ENCODE measurements around the gene EFNA4.

EFNA4 gene

DNA sequence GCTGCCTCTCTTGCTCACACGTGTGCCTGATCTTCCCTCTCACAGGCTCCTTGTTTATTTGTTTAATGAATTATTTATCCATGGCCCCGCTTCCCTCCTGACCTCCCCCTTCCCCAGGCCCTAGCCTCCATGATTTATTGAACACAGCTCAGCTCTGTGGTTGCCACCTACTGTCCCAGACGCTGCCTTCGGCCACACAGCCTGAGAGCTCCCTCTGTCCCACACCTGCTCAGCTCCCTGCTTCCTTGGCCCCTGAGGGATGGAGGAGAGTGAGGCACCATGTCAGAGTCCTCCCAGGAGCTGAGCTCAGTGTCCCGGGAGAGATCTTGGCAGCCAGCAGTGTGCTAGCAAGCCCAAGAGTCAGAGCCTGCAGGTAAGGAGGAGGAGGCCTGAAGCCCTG is 12.0 kb downstream of the EFNA4 start:
- no peak for DNase-seq (ENCODE audit: low read depth)

DNA sequence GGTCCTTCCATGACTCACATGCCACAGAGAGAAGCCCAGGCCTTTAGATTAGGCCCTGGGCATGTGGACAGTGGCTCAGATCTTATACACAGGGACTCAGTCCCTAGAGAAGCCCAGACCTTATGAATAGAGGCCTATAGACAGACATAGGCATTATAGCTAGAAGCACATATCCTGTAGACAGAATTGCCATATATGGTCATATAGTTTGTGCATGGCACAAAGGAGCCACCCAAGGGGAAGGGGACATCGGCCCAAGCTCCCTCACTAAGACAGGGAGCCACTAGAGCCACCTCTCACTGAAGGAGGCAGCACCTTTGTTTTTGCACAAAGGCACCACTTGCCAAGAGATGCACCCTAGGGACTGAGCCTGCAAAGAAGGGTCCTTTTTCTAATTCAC is 12.8 kb downstream of the EFNA4 start:
- no peak for DNase-seq (ENCODE audit: low read depth)

DNA sequence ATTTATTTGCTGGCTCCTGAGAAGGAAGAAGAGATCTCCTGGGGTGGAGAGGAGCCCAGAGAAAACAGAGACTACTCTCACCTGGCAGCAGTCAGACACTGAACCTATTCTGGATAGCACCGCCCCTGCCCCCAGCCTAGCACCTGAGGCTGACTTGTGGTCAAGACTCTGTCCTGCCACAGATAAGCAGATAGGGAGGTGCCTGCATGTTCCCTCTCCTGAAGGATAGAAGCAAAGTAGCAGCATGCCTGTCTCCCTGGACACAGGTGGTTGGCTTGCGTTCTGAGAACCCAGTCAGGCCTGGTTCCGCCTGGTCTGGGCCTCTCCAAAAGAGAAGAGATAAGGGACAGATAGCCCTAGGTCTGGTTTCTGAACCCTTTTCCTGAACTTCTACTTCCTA is 13.8 kb downstream of the EFNA4 start:
- DNase-seq (ENCODE audit: low read depth) = no peak

DNA sequence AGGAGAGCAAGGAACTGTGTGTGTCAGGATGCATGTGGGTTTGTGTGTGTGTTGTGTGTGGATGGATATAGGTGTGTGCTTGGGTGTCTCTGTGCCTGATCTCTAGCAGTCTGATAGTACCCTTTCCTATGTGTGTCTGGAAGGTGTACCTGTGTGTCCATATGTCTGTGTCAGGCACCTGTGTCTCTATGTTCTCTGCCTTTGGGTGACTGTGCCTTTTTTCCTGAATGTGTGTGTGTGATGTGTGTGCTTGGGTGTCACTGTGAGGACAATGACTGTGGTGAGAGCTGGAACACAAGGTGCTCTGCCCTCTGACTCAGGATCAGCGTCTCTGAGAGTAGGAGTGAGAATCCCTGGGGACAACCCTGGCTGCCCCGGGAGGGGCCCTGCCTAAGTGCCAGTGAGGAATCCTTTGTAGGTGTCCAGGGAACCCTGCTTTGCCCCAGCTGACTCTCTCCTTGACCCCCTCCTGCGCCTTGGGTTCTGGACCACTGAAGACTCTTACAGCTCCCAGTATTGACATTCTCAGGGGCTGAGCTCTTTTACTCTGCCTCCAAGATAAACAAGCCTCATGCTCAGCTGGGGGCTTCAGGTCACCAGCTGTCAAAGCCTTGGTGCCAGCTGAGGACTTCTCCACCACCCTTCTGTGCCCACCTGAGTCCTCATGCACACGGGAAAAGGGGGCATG is 14.4 kb downstream of the EFNA4 start:
- DNase-seq (ENCODE audit: low read depth) = no peak

DNA sequence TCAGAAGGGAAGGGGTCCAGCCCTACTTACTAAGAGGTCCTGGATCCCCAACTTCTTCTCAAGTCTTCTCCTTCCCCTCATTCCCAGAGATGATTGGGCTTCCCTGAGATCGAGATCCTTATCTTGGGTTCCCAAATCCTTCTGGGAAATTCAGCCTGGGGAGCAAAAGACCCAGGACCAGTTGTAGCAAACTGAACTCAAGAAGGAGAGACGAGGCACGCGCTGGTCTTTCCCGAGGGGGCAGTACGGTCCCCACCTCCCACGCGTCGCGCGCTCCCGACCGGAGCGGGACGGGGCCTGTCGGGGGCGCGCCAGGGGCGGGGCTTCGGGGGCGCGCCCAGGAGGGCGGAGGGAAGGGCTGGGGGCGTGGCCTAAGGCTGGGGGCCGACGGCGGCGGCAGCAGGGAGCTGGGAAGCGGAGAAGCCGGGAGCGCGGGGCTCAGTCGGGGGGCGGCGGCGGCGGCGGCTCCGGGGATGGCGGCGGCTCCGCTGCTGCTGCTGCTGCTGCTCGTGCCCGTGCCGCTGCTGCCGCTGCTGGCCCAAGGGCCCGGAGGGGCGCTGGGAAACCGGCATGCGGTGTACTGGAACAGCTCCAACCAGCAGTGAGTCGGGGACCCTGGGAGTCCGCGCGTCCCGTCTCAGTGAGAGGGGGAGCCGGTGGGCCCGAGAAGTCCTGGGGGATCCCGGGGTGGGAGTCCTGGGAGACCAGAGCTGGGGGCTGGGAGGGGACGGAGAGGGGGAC is 15.1 kb downstream of the EFNA4 start, which contains the start of gene EFNA3:
EFNA3 (plus strand) TSS at position 369 of the 741 bp plus-strand sequence; CDS start at position 474, 105 bp downstream.
- no peak for DNase-seq (ENCODE audit: low read depth)

GRCh38 chr1:155079210-155079486 is 15.6 kb downstream of the EFNA4 start:
- DNase-seq (ENCODE audit: low read depth) = no peak

GRCh38 chr1:155079487-155080311 is 16.2 kb downstream of the EFNA4 start:
- no peak for DNase-seq (ENCODE audit: low read depth)

GRCh38 chr1:155080312-155081228 is 17.0 kb downstream of the EFNA4 start:
- DNase-seq (ENCODE audit: low read depth) = no peak

- no peak for DNase-seq (ENCODE audit: low read depth)
Observed at GRCh38 chr1:155081472-155082300, 18.1 kb downstream of the EFNA4 start.

- DNase-seq (ENCODE audit: low read depth) = no peak
Observed at GRCh38 chr1:155082301-155083051, 18.9 kb downstream of the EFNA4 start.

GRCh38 chr1:155083052-155083541 is 19.6 kb downstream of the EFNA4 start:
- DNase-seq (ENCODE audit: low read depth) = no peak

GRCh38 chr1:155083865-155084721 is 20.6 kb downstream of the EFNA4 start:
- DNase-seq (ENCODE audit: low read depth) = no peak

DNA sequence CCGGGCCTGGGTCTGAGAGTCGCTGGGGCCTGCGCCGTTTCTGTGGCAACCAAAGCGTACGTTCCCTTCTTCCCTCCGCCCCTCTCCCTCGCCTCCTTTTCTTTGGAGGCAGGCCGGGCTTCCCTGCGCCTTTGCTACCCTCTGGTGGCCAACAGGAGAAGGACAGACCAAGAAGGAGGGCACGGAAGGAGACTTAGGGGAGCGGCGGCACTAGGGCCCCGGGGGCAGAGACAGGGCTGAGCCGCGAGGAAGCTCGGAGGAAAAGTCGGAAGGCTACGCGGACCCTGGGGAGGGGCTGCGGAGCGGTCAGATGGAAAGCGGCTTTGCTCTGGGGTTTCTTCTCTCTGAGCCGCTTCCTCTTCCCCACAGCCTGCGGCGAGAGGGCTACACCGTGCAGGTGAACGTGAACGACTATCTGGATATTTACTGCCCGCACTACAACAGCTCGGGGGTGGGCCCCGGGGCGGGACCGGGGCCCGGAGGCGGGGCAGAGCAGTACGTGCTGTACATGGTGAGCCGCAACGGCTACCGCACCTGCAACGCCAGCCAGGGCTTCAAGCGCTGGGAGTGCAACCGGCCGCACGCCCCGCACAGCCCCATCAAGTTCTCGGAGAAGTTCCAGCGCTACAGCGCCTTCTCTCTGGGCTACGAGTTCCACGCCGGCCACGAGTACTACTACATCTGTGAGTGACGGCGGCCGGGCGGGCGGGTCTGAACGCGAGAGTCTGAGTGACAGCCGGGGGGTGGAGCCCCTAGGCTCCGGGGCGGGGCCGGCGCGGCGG is 21.4 kb downstream of the EFNA4 start:
- DNase-seq (ENCODE audit: low read depth) = peak; percentile 77

- peak; percentile 58 for DNase-seq (ENCODE audit: low read depth)
Observed at GRCh38 chr1:155085504-155086127, 22.1 kb downstream of the EFNA4 start.

DNA sequence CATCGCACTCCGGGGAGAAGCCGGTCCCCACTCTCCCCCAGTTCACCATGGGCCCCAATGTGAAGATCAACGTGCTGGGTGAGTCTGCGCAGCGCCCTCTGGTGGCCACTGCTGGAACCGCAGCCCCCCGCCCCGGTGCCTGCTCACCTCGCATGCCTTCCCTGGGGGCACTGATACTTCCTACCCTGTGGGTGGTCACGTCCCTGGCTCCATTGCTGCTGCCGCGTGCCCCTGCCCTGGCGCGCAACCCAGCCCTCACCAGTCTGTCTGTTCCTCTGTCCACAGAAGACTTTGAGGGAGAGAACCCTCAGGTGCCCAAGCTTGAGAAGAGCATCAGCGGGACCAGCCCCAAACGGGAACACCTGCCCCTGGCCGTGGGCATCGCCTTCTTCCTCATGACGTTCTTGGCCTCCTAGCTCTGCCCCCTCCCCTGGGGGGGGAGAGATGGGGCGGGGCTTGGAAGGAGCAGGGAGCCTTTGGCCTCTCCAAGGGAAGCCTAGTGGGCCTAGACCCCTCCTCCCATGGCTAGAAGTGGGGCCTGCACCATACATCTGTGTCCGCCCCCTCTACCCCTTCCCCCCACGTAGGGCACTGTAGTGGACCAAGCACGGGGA is 22.7 kb downstream of the EFNA4 start:
- DNase-seq (ENCODE audit: low read depth) = peak; percentile 70

DNA sequence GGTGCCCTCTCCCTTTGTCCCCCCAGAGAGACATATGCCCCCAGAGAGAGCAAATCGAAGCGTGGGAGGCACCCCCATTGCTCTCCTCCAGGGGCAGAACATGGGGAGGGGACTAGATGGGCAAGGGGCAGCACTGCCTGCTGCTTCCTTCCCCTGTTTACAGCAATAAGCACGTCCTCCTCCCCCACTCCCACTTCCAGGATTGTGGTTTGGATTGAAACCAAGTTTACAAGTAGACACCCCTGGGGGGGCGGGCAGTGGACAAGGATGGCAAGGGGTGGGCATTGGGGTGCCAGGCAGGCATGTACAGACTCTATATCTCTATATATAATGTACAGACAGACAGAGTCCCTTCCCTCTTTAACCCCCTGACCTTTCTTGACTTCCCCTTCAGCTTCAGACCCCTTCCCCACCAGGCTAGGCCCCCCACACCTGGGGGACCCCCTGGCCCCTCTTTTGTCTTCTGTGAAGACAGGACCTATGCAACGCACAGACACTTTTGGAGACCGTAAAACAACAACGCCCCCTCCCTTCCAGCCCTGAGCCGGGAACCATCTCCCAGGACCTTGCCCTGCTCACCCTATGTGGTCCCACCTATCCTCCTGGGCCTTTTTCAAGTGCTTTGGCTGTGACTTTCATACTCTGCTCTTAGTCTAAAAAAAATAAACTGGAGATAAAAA is 23.5 kb downstream of the EFNA4 start:
- DNase-seq (ENCODE audit: low read depth) = no peak

Data from stimulated activated CD8-positive, alpha-beta memory T cell treated with anti-CD3 and anti-CD28 coated beads, Interleukin-15, amount 100 ng/mL, for 1 hour (primary cell).